ENCODE results near the gene C2orf49. TPM values are rescaled to one million over a fixed set of nuclear protein-coding genes. Genes with fewer than 3 reads are reported as not detected.

Gene C2orf49
- polyA plus RNA-seq, 4 donors: 24.5 to 28.4 (median 25.4) TPM

- DNase-seq (ENCODE audit: low read depth in 4 of 4, low spot score in 3 of 4): no peak
Measured at GRCh38 chr2:105380432-105381100, 43.2 kb downstream of the C2orf49 start.

GRCh38 chr2:105381101-105381668 lies 43.8 kb downstream of the C2orf49 start:
- DNase-seq (ENCODE audit: low read depth in 4 of 4, low spot score in 3 of 4): no peak

GRCh38 chr2:105382177-105382576 lies 44.8 kb downstream of the C2orf49 start:
- no peak for DNase-seq (ENCODE audit: low read depth in 4 of 4, low spot score in 3 of 4)

GRCh38 chr2:105383432-105384166 lies 46.3 kb downstream of the C2orf49 start:
- DNase-seq (ENCODE audit: low read depth in 4 of 4, low spot score in 3 of 4): no peak

- DNase-seq (ENCODE audit: low read depth in 4 of 4, low spot score in 3 of 4): no peak
Measured at GRCh38 chr2:105384216-105384615, 46.9 kb downstream of the C2orf49 start.

- no peak for DNase-seq (ENCODE audit: low read depth in 4 of 4, low spot score in 3 of 4)
Measured at GRCh38 chr2:105384861-105385260, 47.5 kb downstream of the C2orf49 start.

- no peak for DNase-seq (ENCODE audit: low read depth in 4 of 4, low spot score in 3 of 4)
Measured at GRCh38 chr2:105385731-105386540, 48.6 kb downstream of the C2orf49 start.

GRCh38 chr2:105387225-105387624 lies 49.9 kb downstream of the C2orf49 start:
- no peak for DNase-seq (ENCODE audit: low read depth in 4 of 4, low spot score in 3 of 4)

GRCh38 chr2:105388971-105389381 lies 51.6 kb downstream of the C2orf49 start:
- no peak for DNase-seq (ENCODE audit: low read depth in 4 of 4, low spot score in 3 of 4)

GRCh38 chr2:105390454-105390853 lies 53.1 kb downstream of the C2orf49 start:
- no peak for DNase-seq (ENCODE audit: low read depth in 4 of 4, low spot score in 3 of 4)

GRCh38 chr2:105391058-105391627 lies 53.8 kb downstream of the C2orf49 start:
- no peak for DNase-seq (ENCODE audit: low read depth in 4 of 4, low spot score in 3 of 4)

- no peak for DNase-seq (ENCODE audit: low read depth in 4 of 4, low spot score in 3 of 4)
Measured at GRCh38 chr2:105391763-105392662, 54.7 kb downstream of the C2orf49 start.

- no peak for DNase-seq (ENCODE audit: low read depth in 4 of 4, low spot score in 3 of 4)
Measured at GRCh38 chr2:105393373-105394055, 56.2 kb downstream of the C2orf49 start.

GRCh38 chr2:105394951-105395611 lies 57.7 kb downstream of the C2orf49 start:
- no peak for DNase-seq (ENCODE audit: low read depth in 4 of 4, low spot score in 3 of 4)

GRCh38 chr2:105395691-105396090 lies 58.4 kb downstream of the C2orf49 start:
- no peak for DNase-seq (ENCODE audit: low read depth in 4 of 4, low spot score in 3 of 4)

GRCh38 chr2:105396254-105397024 lies 59.1 kb downstream of the C2orf49 start:
- DNase-seq (ENCODE audit: low read depth in 4 of 4, low spot score in 3 of 4): no peak

- no peak for DNase-seq (ENCODE audit: low read depth in 4 of 4, low spot score in 3 of 4)
Measured at GRCh38 chr2:105397025-105397722, 59.8 kb downstream of the C2orf49 start.
